C4-2B (cell line): ENCODE results near the gene RPRD2.

Source experiments
- H3K27ac ChIP-seq: fragments of 450-650 bp; 2 replicates; pipeline ENCODE4 v1.5.1; 2017
- CTCF ChIP-seq: fragments of 450-650 bp; conservative IDR thresholded peaks from 2 replicates; pipeline ENCODE4 v1.5.1; 2017; ENCODE audit warnings: mild to moderate bottlenecking
- ZFX ChIP-seq: fragments of 450-650 bp; IDR thresholded peaks from 2 replicates; pipeline ENCODE4 v1.6.1; 2017

RPRD2 gene

GRCh38 chr1:150484861-150485260, 120.9 kb downstream of the RPRD2 start:
- TF ChIP-seq CTCF (no peak), ZFX (no peak)
- H3K27ac ChIP-seq, result no peak overlapping the region

- H3K27ac ChIP-seq, result peak within 1 kb of the TSS; percentile 72
- TF ChIP-seq CTCF (no peak), ZFX (no peak)
Observed at GRCh38 chr1:150486966-150487762, 123.2 kb downstream of the RPRD2 start, which contains the start of gene TARS2. TSS of gene TARS2 (plus strand) at chr1:150487419. CDS start at chr1:150487451, 32 bp downstream.

- H3K27ac ChIP-seq, result peak overlapping the region; percentile 72
- TF ChIP-seq ZFX (no peak), CTCF (no peak)
Observed at GRCh38 chr1:150487763-150488115, 123.8 kb downstream of the RPRD2 start.

GRCh38 chr1:150493175-150493574, 129.2 kb downstream of the RPRD2 start:
- no peak overlapping the region for H3K27ac ChIP-seq
- TF ChIP-seq ZFX (no peak), CTCF (no peak)

GRCh38 chr1:150498342-150498741, 134.4 kb downstream of the RPRD2 start:
- no peak overlapping the region for H3K27ac ChIP-seq
- no peak for TF ChIP-seq ZFX
- TF ChIP-seq CTCF, result no peak

GRCh38 chr1:150505431-150505830, 141.5 kb downstream of the RPRD2 start:
- H3K27ac ChIP-seq, result no peak overlapping the region
- no peak for TF ChIP-seq ZFX
- no peak for TF ChIP-seq CTCF

- TF ChIP-seq ZFX (no peak), CTCF (no peak)
- no peak within 1 kb of the TSS for H3K27ac ChIP-seq
Observed at GRCh38 chr1:150507912-150508864, 144.2 kb downstream of the RPRD2 start, which contains the start of gene ECM1. TSS of gene ECM1 (plus strand) at chr1:150508109. CDS start at chr1:150508210, 101 bp downstream.
